HG03135 (cell line): ENCODE results near the gene TSC2.
"Not testable (repeated sequence)": the region's sequence is repeated elsewhere in the genome, so short reads cannot be mapped to it uniquely, and the experiment has no call there.

Experiments used
- ATAC-seq: cut with Tn5 transposase; IDR thresholded peaks from one replicate; pipeline ENCODE4 v1.9.1; 2021; ENCODE audit warnings: mild to moderate bottlenecking, moderate library complexity; ENCODE audit not compliant: unreplicated experiment

Gene TSC2

DNA sequence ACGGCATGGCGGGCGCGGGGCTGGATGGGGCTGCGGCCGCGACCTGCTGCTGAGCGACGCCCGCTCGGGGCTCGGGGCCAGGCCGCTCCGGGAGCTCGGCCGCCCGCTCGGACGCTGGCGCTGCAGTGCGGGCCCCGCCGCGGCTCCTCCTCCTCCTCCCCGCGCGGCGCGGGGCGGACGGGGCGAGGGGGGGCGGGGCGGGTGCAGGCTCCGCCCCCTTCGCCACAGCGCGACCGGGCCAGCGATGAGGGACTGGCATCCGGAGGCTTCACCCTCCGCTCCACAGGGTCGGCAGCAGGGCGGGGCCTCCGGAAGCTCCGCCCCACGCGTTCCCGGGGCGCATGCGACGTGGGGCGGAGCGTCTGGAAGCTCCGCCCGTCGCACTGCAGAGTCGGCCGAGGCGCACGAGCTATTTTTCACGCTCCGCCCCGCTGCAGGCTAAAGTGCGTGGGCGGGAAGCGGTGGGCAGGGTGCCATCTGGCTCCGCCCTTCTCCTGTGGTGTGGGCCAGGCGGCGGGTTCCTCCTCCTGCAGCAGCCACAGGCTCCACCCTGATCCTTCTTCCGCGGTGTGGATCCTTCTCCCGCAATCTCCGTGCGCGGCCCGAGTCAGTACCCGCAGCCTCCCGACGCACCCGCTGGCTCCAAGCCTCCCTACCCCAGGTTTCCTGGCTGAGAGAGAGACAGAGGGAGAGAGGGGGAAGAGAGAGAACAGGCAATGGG is 88.1 kb downstream of the TSC2 start, which contains the start of gene PKD1:
Gene PKD1, minus strand, starts transcription at position 129 of the 721 bp plus-strand sequence. CDS start 209 bp downstream, outside the sequence.
- not testable (repeated sequence) for ATAC-seq
